WTC11 (cell line): ENCODE measurements around the gene RMRP.

Experiments
- ELF4 ChIP-seq: sonication (generic); formaldehyde crosslinking; IDR thresholded peaks from 2 replicates; pipeline ENCODE4 v1.8.1; 2022; ENCODE audit warnings: low read depth, mild to moderate bottlenecking, moderate library complexity, missing genetic modification reagents
- FOXJ3 ChIP-seq: sonication (generic); formaldehyde crosslinking; IDR thresholded peaks from 2 replicates; pipeline ENCODE4 v1.9.0; 2021; ENCODE audit warnings: missing genetic modification reagents, mild to moderate bottlenecking, borderline replicate concordance
- HMGXB4 ChIP-seq: sonication (generic); formaldehyde crosslinking; IDR thresholded peaks from 2 replicates; pipeline ENCODE4 v1.8.1; 2023; ENCODE audit warnings: mild to moderate bottlenecking, moderate library complexity, missing genetic modification reagents
- JUN ChIP-seq: sonication (generic); formaldehyde crosslinking; IDR thresholded peaks from 2 replicates; pipeline ENCODE4 v1.8.0; 2023; ENCODE audit warnings: mild to moderate bottlenecking, missing genetic modification reagents
- NR2C2 ChIP-seq: sonication (generic); formaldehyde crosslinking; IDR thresholded peaks from 2 replicates; pipeline ENCODE4 v1.8.0; 2022; ENCODE audit warnings: mild to moderate bottlenecking, missing genetic modification reagents
- SMAD4 ChIP-seq: sonication (generic); formaldehyde crosslinking; IDR thresholded peaks from 2 replicates; pipeline ENCODE4 v1.8.0; 2022; ENCODE audit warnings: mild to moderate bottlenecking, missing genetic modification reagents
- ZBTB21 ChIP-seq: sonication (generic); formaldehyde crosslinking; IDR thresholded peaks from 2 replicates; pipeline ENCODE4 v1.8.1; 2023; ENCODE audit warnings: mild to moderate bottlenecking, missing genetic modification reagents, borderline replicate concordance
- ZNF263 ChIP-seq: sonication (generic); formaldehyde crosslinking; IDR thresholded peaks from 2 replicates; pipeline ENCODE4 v1.8.1; 2022; ENCODE audit warnings: low read depth, mild to moderate bottlenecking, moderate library complexity, missing genetic modification reagents
- TF ChIP-seq, protein P1 (sequence below): sonication (generic); formaldehyde crosslinking; IDR thresholded peaks from 2 replicates; pipeline ENCODE4 v1.8.1; 2023; ENCODE audit warnings: mild to moderate bottlenecking, missing genetic modification reagents
- TF ChIP-seq, protein P2 (sequence below): fragments of 250-450 bp; sonication (Bioruptor Pico); IDR thresholded peaks from 2 replicates; pipeline ENCODE4 v1.9.0; 2021; ENCODE audit warnings: mild to moderate bottlenecking
- TF ChIP-seq, protein P3 (sequence below): sonication (generic); formaldehyde crosslinking; IDR thresholded peaks from 2 replicates; pipeline ENCODE4 v1.8.1; 2023; ENCODE audit warnings: mild to moderate bottlenecking, missing genetic modification reagents, moderate library complexity
- TF ChIP-seq, protein P4 (sequence below): fragments of 200-600 bp; IDR thresholded peaks from 2 replicates; pipeline ENCODE4 v1.8.0; 2022; ENCODE audit warnings: antibody characterized with exemption
- TF ChIP-seq, protein P5 (sequence below): sonication (generic); formaldehyde crosslinking; IDR thresholded peaks from 2 replicates; pipeline ENCODE4 v1.8.0; 2023; ENCODE audit warnings: missing genetic modification reagents

- TF ChIP-seq HMGXB4 (peak; percentile 99), FOXJ3 (CRISPR knock-in tag) (no peak), ZNF263 (CRISPR knock-in tag) (no peak), NR2C2 (CRISPR knock-in tag) (no peak), SMAD4 (CRISPR knock-in tag) (peak; percentile 49; the same call in 1 of the 2 replicates), JUN (CRISPR knock-in tag) (0 out of 2 replicates have a peak, but pooled peaks have one; percentile 41), ELF4 (CRISPR knock-in tag) (no peak), ZBTB21 (CRISPR knock-in tag) (peak; percentile 19; the same call in 1 of the 2 replicates)
- TF ChIP-seq, protein P1, sequence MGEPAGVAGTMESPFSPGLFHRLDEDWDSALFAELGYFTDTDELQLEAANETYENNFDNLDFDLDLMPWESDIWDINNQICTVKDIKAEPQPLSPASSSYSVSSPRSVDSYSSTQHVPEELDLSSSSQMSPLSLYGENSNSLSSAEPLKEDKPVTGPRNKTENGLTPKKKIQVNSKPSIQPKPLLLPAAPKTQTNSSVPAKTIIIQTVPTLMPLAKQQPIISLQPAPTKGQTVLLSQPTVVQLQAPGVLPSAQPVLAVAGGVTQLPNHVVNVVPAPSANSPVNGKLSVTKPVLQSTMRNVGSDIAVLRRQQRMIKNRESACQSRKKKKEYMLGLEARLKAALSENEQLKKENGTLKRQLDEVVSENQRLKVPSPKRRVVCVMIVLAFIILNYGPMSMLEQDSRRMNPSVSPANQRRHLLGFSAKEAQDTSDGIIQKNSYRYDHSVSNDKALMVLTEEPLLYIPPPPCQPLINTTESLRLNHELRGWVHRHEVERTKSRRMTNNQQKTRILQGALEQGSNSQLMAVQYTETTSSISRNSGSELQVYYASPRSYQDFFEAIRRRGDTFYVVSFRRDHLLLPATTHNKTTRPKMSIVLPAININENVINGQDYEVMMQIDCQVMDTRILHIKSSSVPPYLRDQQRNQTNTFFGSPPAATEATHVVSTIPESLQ = no peak
- TF ChIP-seq, protein P2, sequence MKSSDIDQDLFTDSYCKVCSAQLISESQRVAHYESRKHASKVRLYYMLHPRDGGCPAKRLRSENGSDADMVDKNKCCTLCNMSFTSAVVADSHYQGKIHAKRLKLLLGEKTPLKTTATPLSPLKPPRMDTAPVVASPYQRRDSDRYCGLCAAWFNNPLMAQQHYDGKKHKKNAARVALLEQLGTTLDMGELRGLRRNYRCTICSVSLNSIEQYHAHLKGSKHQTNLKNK (CRISPR knock-in tag) = no peak
- TF ChIP-seq, protein P3, sequence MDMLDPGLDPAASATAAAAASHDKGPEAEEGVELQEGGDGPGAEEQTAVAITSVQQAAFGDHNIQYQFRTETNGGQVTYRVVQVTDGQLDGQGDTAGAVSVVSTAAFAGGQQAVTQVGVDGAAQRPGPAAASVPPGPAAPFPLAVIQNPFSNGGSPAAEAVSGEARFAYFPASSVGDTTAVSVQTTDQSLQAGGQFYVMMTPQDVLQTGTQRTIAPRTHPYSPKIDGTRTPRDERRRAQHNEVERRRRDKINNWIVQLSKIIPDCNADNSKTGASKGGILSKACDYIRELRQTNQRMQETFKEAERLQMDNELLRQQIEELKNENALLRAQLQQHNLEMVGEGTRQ (CRISPR knock-in tag) = no peak
- TF ChIP-seq, protein P4, sequence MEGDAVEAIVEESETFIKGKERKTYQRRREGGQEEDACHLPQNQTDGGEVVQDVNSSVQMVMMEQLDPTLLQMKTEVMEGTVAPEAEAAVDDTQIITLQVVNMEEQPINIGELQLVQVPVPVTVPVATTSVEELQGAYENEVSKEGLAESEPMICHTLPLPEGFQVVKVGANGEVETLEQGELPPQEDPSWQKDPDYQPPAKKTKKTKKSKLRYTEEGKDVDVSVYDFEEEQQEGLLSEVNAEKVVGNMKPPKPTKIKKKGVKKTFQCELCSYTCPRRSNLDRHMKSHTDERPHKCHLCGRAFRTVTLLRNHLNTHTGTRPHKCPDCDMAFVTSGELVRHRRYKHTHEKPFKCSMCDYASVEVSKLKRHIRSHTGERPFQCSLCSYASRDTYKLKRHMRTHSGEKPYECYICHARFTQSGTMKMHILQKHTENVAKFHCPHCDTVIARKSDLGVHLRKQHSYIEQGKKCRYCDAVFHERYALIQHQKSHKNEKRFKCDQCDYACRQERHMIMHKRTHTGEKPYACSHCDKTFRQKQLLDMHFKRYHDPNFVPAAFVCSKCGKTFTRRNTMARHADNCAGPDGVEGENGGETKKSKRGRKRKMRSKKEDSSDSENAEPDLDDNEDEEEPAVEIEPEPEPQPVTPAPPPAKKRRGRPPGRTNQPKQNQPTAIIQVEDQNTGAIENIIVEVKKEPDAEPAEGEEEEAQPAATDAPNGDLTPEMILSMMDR = peak; percentile 39; the same call in 1 of the 2 replicates
- TF ChIP-seq, protein P5, sequence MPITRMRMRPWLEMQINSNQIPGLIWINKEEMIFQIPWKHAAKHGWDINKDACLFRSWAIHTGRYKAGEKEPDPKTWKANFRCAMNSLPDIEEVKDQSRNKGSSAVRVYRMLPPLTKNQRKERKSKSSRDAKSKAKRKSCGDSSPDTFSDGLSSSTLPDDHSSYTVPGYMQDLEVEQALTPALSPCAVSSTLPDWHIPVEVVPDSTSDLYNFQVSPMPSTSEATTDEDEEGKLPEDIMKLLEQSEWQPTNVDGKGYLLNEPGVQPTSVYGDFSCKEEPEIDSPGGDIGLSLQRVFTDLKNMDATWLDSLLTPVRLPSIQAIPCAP = peak; percentile 75; the same call in 1 of the 2 replicates
These were observed 533 bp upstream of the RMRP start, which contains the start of gene CCDC107 for GRCh38 chr9:35658137-35658967.
